H1 (cell line): ENCODE measurements around the gene FRMD3. TPM values are rescaled to one million over a fixed set of nuclear protein-coding genes. Genes with fewer than 3 reads are reported as not detected.

Experiments used
- CTCF ChIA-PET: fragments of 300-600 bp; sonication (Branson Sonifier 250); formaldehyde crosslinking; loops from one replicate; lab custom pipeline; 2021; ENCODE audit not compliant: partially characterized antibody; lab: Charles Lee
- POLR2A ChIA-PET: fragments of 300-600 bp; sonication (Branson Sonifier 250); formaldehyde crosslinking; loops from one replicate; lab custom pipeline; 2021; ENCODE audit warnings: inconsistent platforms; ENCODE audit not compliant: partially characterized antibody; lab: Charles Lee
- DNase-seq, 2 experiments: peaks; one replicate each; pipeline versions ENCODE4 v3.0.0 to v3.0.0-alpha.2; 2010 to 2022; ENCODE audit warnings: low spot score in 2 of 2, low read depth in 1 of 2, mixed read lengths in 1 of 2
- FAIRE-seq: peaks from 2 replicates; lab custom pipeline; 2011; peaks lifted over from hg19 to GRCh38; lab: Jason Lieb, UNC
- H2AFZ ChIP-seq: 2 replicates; pipeline ENCODE4 v1.8.1; 2012; ENCODE audit warnings: low read length, inconsistent platforms
- H2AK5ac ChIP-seq: 2 replicates; pipeline ENCODE4 v1.6.1; 2013; ENCODE audit warnings: low read depth, low read length
- H2BK120ac ChIP-seq: replicated peaks from 2 replicates; pipeline ENCODE3; 2013; ENCODE audit warnings: low read depth, low read length, inconsistent platforms
- H2BK12ac ChIP-seq: 2 replicates; pipeline ENCODE4 v1.6.1; 2013; ENCODE audit warnings: low read depth, low read length
- H2BK15ac ChIP-seq: 2 replicates; pipeline ENCODE4 v1.6.1; 2013; ENCODE audit warnings: low read length
- H2BK20ac ChIP-seq: 2 replicates; pipeline ENCODE4 v1.6.1; 2013; ENCODE audit warnings: low read length
- H2BK5ac ChIP-seq: 2 replicates; pipeline ENCODE4 v1.6.1; 2013; ENCODE audit warnings: low read depth, low read length
- H3K14ac ChIP-seq: 2 replicates; pipeline ENCODE4 v1.6.1; 2013; ENCODE audit warnings: inconsistent platforms; ENCODE audit not compliant: insufficient read length
- H3K18ac ChIP-seq: 2 replicates; pipeline ENCODE4 v1.6.1; 2013; ENCODE audit warnings: low read length; ENCODE audit errors: extremely low read depth
- H3K23ac ChIP-seq: 2 replicates; pipeline ENCODE4 v1.6.1; 2013; ENCODE audit warnings: inconsistent platforms; ENCODE audit not compliant: insufficient read length
- H3K23me2 ChIP-seq: 2 replicates; pipeline ENCODE4 v1.6.1; 2013; ENCODE audit warnings: low read depth, low read length
- H3K27ac ChIP-seq: 2 replicates; pipeline ENCODE4 v1.6.1; 2011; ENCODE audit warnings: low read depth, low read length, inconsistent platforms
- H3K27me3 ChIP-seq, 4 experiments: replicated peaks in 1 of 4; 1 replicate in 1 of 4; 2 replicates in 3 of 4; pipeline versions ENCODE4 v1.6.1 to v1.8.1; 2011 to 2013; ENCODE audit warnings: low read length in 3 of 4, mild to moderate bottlenecking in 3 of 4, inconsistent platforms in 2 of 4, mixed read lengths in 2 of 4, moderate library complexity in 1 of 4; ENCODE audit not compliant: control insufficient read depth in 3 of 4, insufficient read depth in 3 of 4; ENCODE audit errors: extremely low read depth in 1 of 4
- H3K36me3 ChIP-seq, 4 experiments: 2 replicates each; pipeline versions ENCODE4 v1.6.1 to v1.8.1; 2011 to 2013; ENCODE audit warnings: mild to moderate bottlenecking in 4 of 4, low read length in 3 of 4, moderate library complexity in 2 of 4, control low read depth in 1 of 4, inconsistent platforms in 1 of 4; ENCODE audit not compliant: insufficient read depth in 4 of 4, control insufficient read depth in 2 of 4
- H3K4ac ChIP-seq: replicated peaks from 2 replicates; pipeline ENCODE3; 2013; ENCODE audit warnings: low read length, low read depth, mixed read lengths, inconsistent platforms; ENCODE audit not compliant: insufficient read length
- H3K4me1 ChIP-seq, 4 experiments: replicated peaks in 1 of 4; 1 replicate in 1 of 4; 2 replicates in 3 of 4; pipeline versions ENCODE4 v1.6.1 to v1.8.1; 2011 to 2013; ENCODE audit warnings: low read length in 3 of 4, inconsistent platforms in 2 of 4, mixed read lengths in 1 of 4; ENCODE audit not compliant: insufficient read depth in 4 of 4, control insufficient read depth in 3 of 4
- H3K4me2 ChIP-seq, 2 experiments: 2 replicates each; pipeline versions ENCODE4 v1.6.1 to v1.8.1; 2011 to 2013; ENCODE audit warnings: low read depth in 2 of 2, low read length in 2 of 2, control low read depth in 1 of 2, inconsistent platforms in 1 of 2, mild to moderate bottlenecking in 1 of 2; ENCODE audit not compliant: insufficient read depth in 1 of 2
- H3K4me3 ChIP-seq, 4 experiments: fragments of 200-600, 300-600 bp in 1 of 4; sonication (generic), shearing (Covaris generic), sonication (Bioruptor Twin) in 1 of 4; 2 replicates each; pipeline versions ENCODE4 v1.5.1 to v1.8.1; 2011 to 2016; ENCODE audit warnings: low read length in 4 of 4, low read depth in 3 of 4, control low read depth in 2 of 4, inconsistent platforms in 2 of 4, mild to moderate bottlenecking in 2 of 4, mixed read lengths in 1 of 4, moderate library complexity in 1 of 4; ENCODE audit not compliant: insufficient read depth in 2 of 4; ENCODE audit errors: extremely low read depth in 1 of 4
- H3K56ac ChIP-seq: replicated peaks from 2 replicates; pipeline ENCODE3; 2013; ENCODE audit warnings: low read depth, mild to moderate bottlenecking, mixed read lengths, low read length, inconsistent platforms; ENCODE audit not compliant: insufficient read length
- H3K79me1 ChIP-seq: 2 replicates; pipeline ENCODE4 v1.6.1; 2013; ENCODE audit warnings: low read depth, low read length, control low read depth
- H3K79me2 ChIP-seq, 2 experiments: 2 replicates each; pipeline versions ENCODE4 v1.6.1 to v1.8.1; 2012 to 2013; ENCODE audit warnings: low read length in 2 of 2, mild to moderate bottlenecking in 2 of 2, inconsistent platforms in 1 of 2; ENCODE audit not compliant: insufficient read depth in 2 of 2, control insufficient read depth in 1 of 2
- H3K9ac ChIP-seq, 4 experiments: replicated peaks in 1 of 4; 1 replicate in 1 of 4; 2 replicates in 3 of 4; pipeline versions ENCODE4 v1.6.1 to v1.8.1; 2011 to 2013; ENCODE audit warnings: low read depth in 3 of 4, low read length in 3 of 4, control low read depth in 2 of 4, mild to moderate bottlenecking in 2 of 4, moderate library complexity in 2 of 4, inconsistent platforms in 1 of 4; ENCODE audit errors: extremely low read depth in 1 of 4
- H3K9me3 ChIP-seq, 2 experiments: 2 replicates each; pipeline versions ENCODE4 v1.6.1 to v1.8.1; 2012 to 2013; ENCODE audit warnings: mild to moderate bottlenecking in 2 of 2, moderate library complexity in 2 of 2, control low read depth in 1 of 2, inconsistent platforms in 1 of 2, low read depth in 1 of 2, low read length in 1 of 2, mixed read lengths in 1 of 2; ENCODE audit not compliant: insufficient read depth in 2 of 2
- H4K20me1 ChIP-seq, 2 experiments: replicated peaks in 1 of 2; 2 replicates each; pipeline versions ENCODE3 to v1.8.1; 2011 to 2013; ENCODE audit warnings: inconsistent platforms in 2 of 2, low read length in 2 of 2, mild to moderate bottlenecking in 1 of 2; ENCODE audit not compliant: insufficient read depth in 2 of 2, control insufficient read depth in 1 of 2
- H4K5ac ChIP-seq: 2 replicates; pipeline ENCODE4 v1.6.1; 2013; ENCODE audit warnings: low read length, low read depth, mixed read lengths, inconsistent platforms; ENCODE audit not compliant: insufficient read length
- H4K8ac ChIP-seq: 2 replicates; pipeline ENCODE4 v1.8.0; 2013; ENCODE audit warnings: mild to moderate bottlenecking, moderate library complexity, low read length, inconsistent platforms; ENCODE audit not compliant: insufficient read depth; ENCODE audit errors: extremely low read depth
- H4K91ac ChIP-seq: replicated peaks from 2 replicates; pipeline ENCODE3; 2013; ENCODE audit warnings: low read length, mixed read lengths, inconsistent platforms; ENCODE audit not compliant: insufficient read length
- CTBP2 ChIP-seq: IDR thresholded peaks from 2 replicates; pipeline ENCODE4 v1.7.0; 2011; ENCODE audit warnings: borderline replicate concordance, mild to moderate bottlenecking, moderate library complexity, mixed read lengths, low read length; ENCODE audit not compliant: insufficient read depth, insufficient read length
- GABPA ChIP-seq: IDR thresholded peaks from 2 replicates; pipeline ENCODE4 v1.6.1; 2011; ENCODE audit warnings: mild to moderate bottlenecking, low read length, moderate library complexity, borderline replicate concordance; ENCODE audit not compliant: insufficient read depth
- HDAC2 ChIP-seq, 2 experiments: fragments of 300-600 bp in 1 of 2; sonication (generic) in 1 of 2; IDR thresholded peaks; 2 replicates each; pipeline ENCODE4 v1.6.1; 2011 to 2012; ENCODE audit warnings: low read depth in 2 of 2, low read length in 2 of 2, mild to moderate bottlenecking in 2 of 2, moderate library complexity in 2 of 2, borderline replicate concordance in 1 of 2, inconsistent platforms in 1 of 2
- JUND ChIP-seq: IDR thresholded peaks from 2 replicates; pipeline ENCODE4 v1.6.1; 2011; ENCODE audit warnings: mild to moderate bottlenecking, improper control_type of control experiment, low read length
- RBBP5 ChIP-seq: IDR thresholded peaks from 2 replicates; pipeline ENCODE4 v1.7.1; 2012; ENCODE audit warnings: low read depth, mild to moderate bottlenecking, inconsistent platforms, low read length, moderate library complexity, borderline replicate concordance
- RFX5 ChIP-seq: IDR thresholded peaks from 2 replicates; pipeline ENCODE4 v1.6.1; 2011; ENCODE audit warnings: low read depth, low read length, improper control_type of control experiment, borderline replicate concordance
- RNF2 ChIP-seq: fragments of 200-900, 300-1000 bp; sonication (generic); IDR thresholded peaks from 2 replicates; pipeline ENCODE4 v1.7.1; 2016; ENCODE audit warnings: borderline replicate concordance, low read depth, mild to moderate bottlenecking, antibody characterized with exemption, low read length; ENCODE audit not compliant: poor library complexity, severe bottlenecking; ENCODE audit errors: missing control alignments
- SUZ12 ChIP-seq: fragments of 200-600 bp; sonication (generic); IDR thresholded peaks from 2 replicates; pipeline ENCODE4 v1.6.1; 2012; ENCODE audit warnings: mild to moderate bottlenecking, inconsistent platforms, low read length, moderate library complexity, mixed read lengths
- WGBS, 2 experiments: shearing (Covaris generic) in 1 of 2; methylation state at CpG; one replicate each; pipeline versions ENCODE4 v1.1.6 to v1.1.7; 2013 to 2015; ENCODE audit warnings: low lambda C conversion rate in 2 of 2, mixed read lengths in 2 of 2, inconsistent platforms in 1 of 2, low coverage in 1 of 2, missing lambda C conversion rate in 1 of 2; ENCODE audit not compliant: insufficient replicate concordance in 2 of 2, insufficient coverage in 1 of 2, insufficient read length in 1 of 2; ENCODE audit errors: extremely low coverage in 1 of 2, missing lambda C conversion rate in 1 of 2; 5-methylcytosine and 5-hydroxymethylcytosine counted together
- long read RNA-seq, 2 experiments: library from RNA in 1 of 2; library from capped mRNA in 1 of 2; stranded (forward); transcript quantifications; one replicate each; pipeline ENCODE4 v2.0.0, GENCODE V29; 2021; ENCODE audit warnings: inconsistent platforms in 1 of 2
- polyA minus RNA-seq, 3 experiments: library from RNA; depleted of rRNA, polyadenylated mRNA; stranded (reverse); fragments of >200 nt; gene quantifications; 1 replicate in 2 of 3; 2 replicates in 1 of 3; pipeline ENCODE4 v1.2.3, GENCODE V29; 2011
- polyA plus RNA-seq, 7 experiments: library from polyadenylated mRNA; depleted of rRNA in 3 of 7; stranded (reverse) in 5 of 7; unstranded in 2 of 7; fragments of >200 nt in 5 of 7; fragments of 200-250 nt in 2 of 7; gene quantifications; 1 replicate in 5 of 7; 2 replicates in 1 of 7; 4 replicates in 1 of 7; pipeline versions ENCODE4 v1.2.1 to v1.2.3, GENCODE V29; 2011 to 2013; ENCODE audit warnings: missing spikeins in 2 of 7, mixed read lengths in 2 of 7
- total RNA-seq: library from RNA; stranded (reverse); fragmentation: NEBNext Ultra II Directional; extraction: Animal tissue kit (Norgen Biotek cat#: 25700); gene quantifications from 2 replicates; pipeline ENCODE4 v1.2.1, GENCODE V29; 2021

Gene FRMD3
- 1.3 and 1.4 TPM in 2 replicates for total RNA-seq
- 0.15 and 0.25 TPM in 2 replicates for polyA plus RNA-seq (2011; rRNA removed)
- polyA plus RNA-seq (2011; cell fraction: cytosol; rRNA removed), result 0.48 TPM
- polyA plus RNA-seq (2011; cell fraction: nucleus; rRNA removed), result 0.21 TPM
- polyA plus RNA-seq (2012, experiment 1 of 2), result 0.31 to 0.93 TPM (median 0.53 TPM) in 4 replicates
- 0.16 TPM for polyA plus RNA-seq (2012, experiment 2 of 2)
- 0.32 TPM for polyA plus RNA-seq (2013, experiment 1 of 2)
- 0.24 TPM for polyA plus RNA-seq (2013, experiment 2 of 2)
- polyA minus RNA-seq (2011; rRNA and poly(A)+ RNA removed), result 0.69 and 0.71 TPM in 2 replicates
- 1.8 TPM for polyA minus RNA-seq (2011; cell fraction: cytosol; rRNA and poly(A)+ RNA removed)
- polyA minus RNA-seq (2011; cell fraction: nucleus; rRNA and poly(A)+ RNA removed), result 2.0 TPM
- long read RNA-seq, experiment 1, result 0 reads
- long read RNA-seq, experiment 2, result 0 reads

DNA sequence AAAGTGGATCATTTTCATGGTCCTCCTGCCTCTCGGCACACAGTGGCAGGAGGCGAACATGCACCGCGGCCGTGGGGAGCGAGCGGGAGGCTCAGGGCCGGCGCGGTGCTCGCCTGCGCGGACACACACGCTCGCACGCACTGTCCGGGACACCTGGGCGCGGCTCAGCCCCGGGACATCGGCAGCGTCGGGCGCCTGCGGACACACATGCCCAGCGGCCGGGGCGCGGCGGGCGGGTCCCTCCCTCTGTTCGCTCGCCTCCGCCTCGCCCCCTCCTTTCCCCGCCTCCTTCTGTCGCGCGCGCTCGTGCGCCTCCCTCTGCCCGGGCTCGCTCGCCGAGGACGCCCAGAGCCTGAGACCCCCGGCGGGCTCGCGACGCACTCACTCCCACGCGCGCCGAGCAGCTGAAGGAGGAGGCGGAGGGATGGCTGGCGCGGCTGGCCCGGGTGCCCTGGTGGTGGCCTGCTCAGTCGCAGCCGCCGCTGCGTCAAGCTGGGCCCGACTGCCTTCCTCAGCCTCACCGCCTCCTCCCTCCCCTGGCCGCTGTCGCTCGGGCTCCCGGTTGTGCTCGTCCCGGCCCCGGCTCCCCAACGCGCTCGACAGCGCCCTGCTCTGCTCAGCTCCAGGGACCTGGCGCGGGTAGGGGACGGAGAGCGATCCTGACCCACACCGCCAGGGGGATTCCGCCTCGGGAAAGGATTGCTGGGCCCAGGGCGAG, at the start of gene FRMD3:
TSS of gene FRMD3 (minus strand) at position 230 of the 718 bp plus-strand sequence. CDS start at position 60, 170 bp downstream.
- H4K91ac ChIP-seq, result no peak within 1 kb of the TSS
- H3K9me3 ChIP-seq, result no peaks in the 10 kb centered on the region
- H3K79me1 ChIP-seq, result no peaks in the 10 kb centered on the region
- ChIA-PET POLR2A (interaction anchor here (1.2 kb wide), 1 partner anchor 12 kb away, joined by 4 read pairs; no protein-coding TSS in a partner anchor), CTCF (interaction anchor here (0.6 to 11.4 kb wide), 40 partner anchors 9 to 1174 kb away, joined by 3 to 262 read pairs (median 4); no protein-coding TSS in a partner anchor)
- H3K27ac ChIP-seq, result no peak within 1 kb of the TSS
- H3K4ac ChIP-seq, result no peak within 1 kb of the TSS
- no peaks in the 10 kb centered on the region for H4K20me1 ChIP-seq
- no peak within 1 kb of the TSS for H3K56ac ChIP-seq
- H3K4me3 ChIP-seq, result peak within 1 kb of the TSS; percentile 41 to 69 (median 47)
- H3K79me2 ChIP-seq, result no peaks in the 10 kb centered on the region
- no peak within 1 kb of the TSS for H2BK20ac ChIP-seq
- DNase-seq, result peak; percentile 38 to 82
- H2AK5ac ChIP-seq, result no peak within 1 kb of the TSS
- peak within 1 kb of the TSS; percentile 85 for H2AFZ ChIP-seq
- no peak within 1 kb of the TSS for H2BK15ac ChIP-seq
- peaks cover 0 to 10% (median 4%) of the 10 kb centered on the region in 4 experiments; a peak in 6 of 7 replicates for H3K4me1 ChIP-seq
- H2BK12ac ChIP-seq, result no peak within 1 kb of the TSS
- peak within 1 kb of the TSS; percentile 90 to 99 for H3K4me2 ChIP-seq
- no peak within 1 kb of the TSS for H3K14ac ChIP-seq
- 3% methylated on average over 38 of the region's 85 CpGs; no CpG with 5 or more reads in 1 of the 2 experiments for WGBS, 2 experiments
- peaks cover 19% of the 10 kb centered on the region; the same call in 1 of the 2 replicates for H3K23me2 ChIP-seq
- no peak within 1 kb of the TSS for H4K5ac ChIP-seq
- H3K36me3 ChIP-seq, result no peaks in the 10 kb centered on the region
- FAIRE-seq, result no peak
- H2BK120ac ChIP-seq, result no peak within 1 kb of the TSS
- peak within 1 kb of the TSS; percentile 8; the same call in 1 of the 2 replicates for H4K8ac ChIP-seq
- no peak within 1 kb of the TSS for H2BK5ac ChIP-seq
- no peak within 1 kb of the TSS for H3K23ac ChIP-seq
- H3K27me3 ChIP-seq, result peaks cover 20 to 51% (median 40%) of the 10 kb centered on the region in 4 experiments
- H3K9ac ChIP-seq, result no peak within 1 kb of the TSS
- H3K18ac ChIP-seq, result peak within 1 kb of the TSS; percentile 27; the same call in 1 of the 2 replicates
- peak; percentile 62; the same call in 1 of the 2 replicates for TF ChIP-seq RBBP5
- TF ChIP-seq GABPA, result no peak
- no peak for TF ChIP-seq RNF2
- TF ChIP-seq JUND, result no peak
- TF ChIP-seq HDAC2 (IDR thresholded peaks at IDR 0.05; ENCODE audit: borderline replicate concordance in 1 of 2, low read depth in 2 of 2, low read length in 2 of 2), result peak; percentile 84 to 98
- no peak for TF ChIP-seq RFX5
- TF ChIP-seq SUZ12, result 0 out of 2 replicates have a peak, but pooled peaks have one; percentile 11
- TF ChIP-seq CTBP2, result no peak
